Uterus (tissue), 4 donors: Measurements from ENCODE around the gene ANO7. TPM values are rescaled to one million over a fixed set of nuclear protein-coding genes. Genes with fewer than 3 reads are reported as not detected.

Source experiments
- DNase-seq, 2 donors: peaks; one replicate each; pipeline ENCODE4 v3.0.0-alpha.2; 2019 to 2020
- H3K27ac ChIP-seq, 2 donors: fragments of 200-600 bp; sonication (generic); 1 replicate in 1 of 2; 2 replicates in 1 of 2; pipeline ENCODE4 v1.5.1; 2016 to 2018
- H3K27me3 ChIP-seq, 2 donors: fragments of 200-600 bp; sonication (generic); one replicate each; pipeline ENCODE4 v1.5.1; 2018 to 2019; ENCODE audit warnings: control low read depth in 1 of 2
- H3K36me3 ChIP-seq, 2 donors: fragments of 200-600 bp; sonication (generic); one replicate each; pipeline ENCODE4 v1.5.1; 2019; ENCODE audit warnings: control low read depth in 1 of 2
- H3K4me1 ChIP-seq, 2 donors: fragments of 200-600 bp; sonication (generic); one replicate each; pipeline ENCODE4 v1.5.1; 2018 to 2019; ENCODE audit warnings: control low read depth in 1 of 2
- H3K4me3 ChIP-seq, 2 donors: fragments of 200-600 bp; sonication (generic); 1 replicate in 1 of 2; 2 replicates in 1 of 2; pipeline ENCODE4 v1.5.1; 2018 to 2019; ENCODE audit warnings: mild to moderate bottlenecking in 1 of 2
- H3K9me3 ChIP-seq, 2 donors: fragments of 200-600 bp; sonication (generic); one replicate each; pipeline ENCODE4 v1.5.1; 2019; ENCODE audit warnings: control low read depth in 1 of 2
- CTCF ChIP-seq, 4 experiments: fragments of 200-600 bp in 2 of 4; fragments of 450-650 bp in 2 of 4; sonication (generic) in 2 of 4; IDR thresholded peaks; one replicate each; pipeline ENCODE4 v1.5.1; 2016 to 2019; ENCODE audit warnings: antibody characterized with exemption in 4 of 4, mild to moderate bottlenecking in 2 of 4, moderate library complexity in 1 of 4
- POLR2A ChIP-seq, 2 donors: fragments of 450-650 bp; IDR thresholded peaks; one replicate each; pipeline ENCODE4 v1.6.1; 2016; ENCODE audit warnings: antibody characterized with exemption in 2 of 2, mild to moderate bottlenecking in 1 of 2, moderate library complexity in 1 of 2
- intact Hi-C: fragments of 100-400 bp; cut with DNase I; formaldehyde crosslinking; loops from one replicate; pipeline ENCODE4 v1.15.1; 2023; ENCODE audit warnings: low total_unique reads
- total RNA-seq, 4 donors: library from RNA; depleted of rRNA in 3 of 4; stranded (reverse); fragments of >200 nt in 3 of 4; gene quantifications; one replicate each; pipeline versions ENCODE4 v1.1.0 to v1.2.4, GENCODE V29; 2014 to 2023
- donor health status: DM: yes; HTN: yes; CAD: no.

Gene ANO7
- total RNA-seq, 4 donors from 2014 or later, result under 0.01 to 3.8 (median 0.21) TPM; not detected in 1

- Histone ChIP-seq H3K4me1 (peaks cover 0 to 14% of the 10 kb centered on the region in 2 donors), H3K27me3 (no peaks in the 10 kb centered on the region), H3K27ac (no peak overlapping the region), H3K9me3 (no peaks in the 10 kb centered on the region), H3K36me3 (no peaks in the 10 kb centered on the region), H3K4me3 (no peak overlapping the region)
- no peak for TF ChIP-seq CTCF (IDR thresholded peaks at IDR 0.05)
- no peak for TF ChIP-seq POLR2A (IDR thresholded peaks at IDR 0.05)
- intact Hi-C loops, result no loop called here
- DNase-seq, result no peak
Observed at GRCh38 chr2:241219856-241220356, 31.4 kb downstream of the ANO7 start.

GRCh38 chr2:241223211-241224017, 34.9 kb downstream of the ANO7 start:
- Histone ChIP-seq H3K9me3 (no peaks in the 10 kb centered on the region), H3K36me3 (no peaks in the 10 kb centered on the region), H3K4me3 (no peak overlapping the region), H3K27ac (no peak overlapping the region), H3K27me3 (no peaks in the 10 kb centered on the region), H3K4me1 (peaks cover 0 to 14% of the 10 kb centered on the region in 2 donors)
- intact Hi-C loops, result no loop called here
- DNase-seq, result no peak
- no peak for TF ChIP-seq CTCF (IDR thresholded peaks at IDR 0.05)
- no peak for TF ChIP-seq POLR2A (IDR thresholded peaks at IDR 0.05)

GRCh38 chr2:241224018-241224850, 35.8 kb downstream of the ANO7 start:
- Histone ChIP-seq H3K4me1 (peaks cover 0 to 11% of the 10 kb centered on the region in 2 donors), H3K27ac (no peak overlapping the region), H3K4me3 (no peak overlapping the region), H3K36me3 (no peaks in the 10 kb centered on the region), H3K27me3 (no peaks in the 10 kb centered on the region), H3K9me3 (no peaks in the 10 kb centered on the region)
- DNase-seq, result no peak
- TF ChIP-seq CTCF (IDR thresholded peaks at IDR 0.05) (no peak), POLR2A (IDR thresholded peaks at IDR 0.05) (no peak)
- intact Hi-C loops, result no loop called here

- no peaks in the 10 kb centered on the region for H3K27me3 ChIP-seq
- no peak overlapping the region for H3K4me3 ChIP-seq
- TF ChIP-seq CTCF (IDR thresholded peaks at IDR 0.05) (no peak), POLR2A (IDR thresholded peaks at IDR 0.05) (no peak)
- intact Hi-C loops, result no loop called here
- H3K4me1 ChIP-seq, result peaks cover 0 to 11% of the 10 kb centered on the region in 2 donors
- no peaks in the 10 kb centered on the region for H3K9me3 ChIP-seq
- no peak for DNase-seq
- H3K27ac ChIP-seq, result no peak overlapping the region
- no peaks in the 10 kb centered on the region for H3K36me3 ChIP-seq
Observed at GRCh38 chr2:241224851-241225438, 36.5 kb downstream of the ANO7 start.
